ENCODE measurements around the gene NUPR1.
"Not testable (repeated sequence)": the region's sequence is repeated elsewhere in the genome, so short reads cannot be mapped to it uniquely, and the experiment has no call there.

Gene NUPR1

GRCh38 chr16:28497861-28498599 is 40.7 kb downstream of the NUPR1 start:
- DNase-seq: no peak

- no peak for DNase-seq
Measured at GRCh38 chr16:28497386-28497785, 41.4 kb downstream of the NUPR1 start.

DNA sequence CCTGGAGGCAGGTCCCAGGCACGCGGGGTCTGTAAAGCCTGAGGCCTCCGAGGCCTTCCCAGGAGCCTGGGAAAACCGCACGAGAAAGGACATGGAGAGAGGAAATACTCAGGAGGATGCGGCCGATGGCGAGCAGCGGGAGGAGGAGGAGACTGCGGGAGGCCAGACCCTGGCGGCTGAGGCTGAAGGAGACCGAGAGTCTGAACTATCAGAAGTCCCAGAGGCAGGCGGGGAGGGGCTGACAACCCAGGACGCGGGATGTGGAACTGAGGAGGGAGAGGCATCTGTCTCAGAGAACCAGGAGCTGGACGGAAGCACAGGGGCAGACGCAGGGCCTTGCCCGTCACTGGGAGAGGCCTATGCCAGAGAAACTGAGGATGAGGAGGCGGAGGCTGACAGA is 41.9 kb downstream of the NUPR1 start:
- no peak for DNase-seq

GRCh38 chr16:28495795-28496749 is 42.7 kb downstream of the NUPR1 start:
- DNase-seq: no peak

- DNase-seq: no peak
Measured at GRCh38 chr16:28495098-28495793, 43.5 kb downstream of the NUPR1 start.

DNA sequence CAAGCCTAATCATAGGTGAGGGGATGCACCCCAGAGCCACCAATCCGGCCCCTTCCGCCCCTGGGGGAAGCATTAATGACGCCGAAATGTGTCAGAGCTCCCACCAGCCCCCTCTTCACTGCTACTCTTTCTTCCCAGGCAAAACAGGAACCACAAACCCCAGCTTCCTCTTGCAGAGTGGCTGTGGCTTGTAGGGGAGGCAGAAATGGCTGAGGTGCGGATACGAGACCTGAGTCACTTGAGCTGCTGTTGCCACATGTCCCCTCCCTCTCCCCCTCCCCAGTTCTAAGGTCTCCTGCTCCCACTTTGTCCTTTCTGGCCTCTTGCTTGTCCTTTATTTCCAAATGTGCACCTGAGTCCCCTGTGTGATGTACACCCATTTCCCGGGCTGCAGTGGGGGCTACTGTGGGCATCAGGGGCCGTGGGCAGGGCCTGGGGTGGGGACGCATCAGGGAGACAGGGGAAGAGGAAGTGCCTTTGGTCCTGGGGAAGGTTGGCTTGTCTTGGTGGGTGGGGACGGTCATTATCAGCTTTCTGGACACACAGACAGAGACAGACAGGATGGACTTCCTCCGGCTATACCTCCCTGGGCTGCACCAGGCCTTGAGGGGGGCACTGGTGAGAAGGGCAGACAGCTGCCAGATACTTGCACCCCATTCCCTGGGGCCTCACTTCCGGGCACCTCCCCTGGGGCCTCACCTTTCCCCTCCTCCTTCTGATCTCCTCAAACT is 44.5 kb downstream of the NUPR1 start, which contains the start of gene APOBR:
Gene APOBR, plus strand, starts transcription at position 523 of the 731 bp plus-strand sequence. Its CDS starts 39 bp downstream, at position 562.
- DNase-seq: no peak

DNA sequence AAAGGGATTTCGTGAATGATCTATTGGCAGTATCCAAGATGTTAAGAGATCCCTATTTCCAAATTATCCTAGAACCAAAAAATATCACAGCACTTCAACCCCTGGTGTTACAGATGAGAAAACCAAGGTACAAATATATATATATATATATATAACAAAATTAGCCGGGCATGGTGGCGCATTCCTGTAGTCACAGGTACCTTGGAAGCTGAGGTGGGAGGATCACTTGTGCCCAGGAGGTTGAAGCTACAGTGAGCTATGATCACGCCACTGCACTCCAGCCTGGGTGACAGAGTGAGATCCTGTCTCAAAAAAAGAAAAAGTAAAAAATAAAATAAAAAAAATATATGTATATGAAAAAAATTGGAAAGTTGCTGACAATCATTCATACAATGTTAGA is 46.3 kb downstream of the NUPR1 start:
- DNase-seq: no peak

- DNase-seq: peak; percentile 94
Measured at GRCh38 chr16:28491970-28492474, 46.8 kb downstream of the NUPR1 start, which contains the start of gene CLN3. Gene CLN3, minus strand, starts transcription at chr16:28492074. Its CDS starts 315 bp downstream, at chr16:28491759.

DNA sequence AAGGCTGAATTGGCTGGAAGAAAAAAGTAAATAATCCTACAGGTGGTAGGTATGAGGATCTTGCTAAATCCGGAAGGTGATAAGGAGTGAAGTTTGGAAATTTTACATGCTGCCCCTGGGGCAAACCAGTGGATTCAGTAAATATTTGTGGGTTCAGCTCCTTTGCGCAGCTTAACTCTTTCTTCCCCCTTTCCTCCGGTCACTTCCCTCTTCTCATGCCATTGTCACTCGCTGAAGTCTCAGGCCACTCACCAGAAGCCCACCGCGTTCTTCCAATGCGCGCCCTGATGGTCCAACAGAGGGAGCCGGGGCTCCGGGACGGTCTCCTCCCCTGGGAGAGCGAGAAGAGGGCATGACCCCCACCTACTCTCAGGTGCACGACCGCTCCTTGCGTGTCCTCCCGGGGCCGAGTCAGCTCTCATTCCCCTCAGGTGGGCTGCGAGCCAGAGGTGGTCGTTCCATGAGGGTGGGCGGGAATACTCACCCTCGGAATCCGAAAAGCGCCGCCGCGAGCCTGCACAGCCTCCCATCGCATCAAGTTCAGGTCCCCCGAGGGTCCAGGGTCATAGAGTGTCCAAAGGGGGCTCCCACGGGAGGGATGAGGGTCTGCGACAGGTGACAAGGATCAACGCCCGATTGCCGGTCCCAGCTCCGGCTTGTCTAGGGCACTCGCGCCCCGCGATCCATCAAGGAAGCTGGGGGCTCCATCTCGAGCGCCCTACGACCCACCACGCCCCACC is 47.4 kb downstream of the NUPR1 start:
- DNase-seq: peak; percentile 53

DNA sequence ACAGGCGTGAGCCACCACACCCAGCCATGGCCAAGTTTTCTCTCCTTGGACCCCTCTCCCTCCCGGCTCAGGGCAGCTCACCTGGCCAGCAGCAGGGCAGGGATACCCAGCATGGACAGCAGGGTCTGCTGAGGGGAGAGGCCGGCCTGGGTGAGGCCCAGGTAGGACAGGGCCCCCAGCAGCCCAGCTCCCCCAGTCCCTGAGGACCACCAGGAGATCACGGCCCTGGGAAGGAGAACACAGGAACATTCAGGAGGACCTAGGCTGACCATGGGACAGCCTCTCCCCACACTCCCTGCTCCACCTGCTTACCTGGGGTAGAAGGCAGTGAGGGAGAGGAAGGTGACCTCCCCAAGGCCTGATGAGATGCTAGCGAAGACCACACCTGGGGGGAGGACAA is 52.5 kb downstream of the NUPR1 start:
- DNase-seq: no peak

- not testable (repeated sequence) for DNase-seq
Measured at GRCh38 chr16:28483361-28483760, 55.4 kb downstream of the NUPR1 start.

Data from right forelimb (tissue), 1 donor.